Activated CD4-positive, alpha-beta T cell treated with anti-CD3 and anti-CD28 coated beads for 1 hour (primary cell): ENCODE measurements around the gene KISS1.

Source experiments
- DNase-seq: peaks from one replicate; pipeline ENCODE4 v3.0.0-alpha.2; 2020

Gene KISS1

GRCh38 chr1:204153667-204154066 is 42.6 kb downstream of the KISS1 start:
- no peak for DNase-seq

GRCh38 chr1:204152310-204153044 is 43.8 kb downstream of the KISS1 start:
- DNase-seq: no peak

- DNase-seq: peak; percentile 43
Observed at GRCh38 chr1:204151552-204152309, 44.6 kb downstream of the KISS1 start, which contains the start of gene ETNK2. Gene ETNK2 (minus strand): TSS chr1:204152044. CDS start chr1:204151852, 192 bp downstream.

- DNase-seq: no peak
Observed at GRCh38 chr1:204150702-204151551, 45.4 kb downstream of the KISS1 start.

GRCh38 chr1:204149635-204150565 is 46.4 kb downstream of the KISS1 start:
- DNase-seq: no peak

- DNase-seq: no peak
Observed at GRCh38 chr1:204149107-204149506, 47.2 kb downstream of the KISS1 start.

GRCh38 chr1:204147406-204148383 is 48.6 kb downstream of the KISS1 start:
- no peak for DNase-seq

GRCh38 chr1:204146965-204147364 is 49.3 kb downstream of the KISS1 start:
- DNase-seq: no peak

GRCh38 chr1:204146309-204146708 is 50.0 kb downstream of the KISS1 start:
- no peak for DNase-seq

- no peak for DNase-seq
Observed at GRCh38 chr1:204145033-204145504, 51.2 kb downstream of the KISS1 start.

- no peak for DNase-seq
Observed at GRCh38 chr1:204143276-204144041, 52.8 kb downstream of the KISS1 start.

GRCh38 chr1:204142032-204142974 is 54.0 kb downstream of the KISS1 start:
- no peak for DNase-seq

- DNase-seq: no peak
Observed at GRCh38 chr1:204141131-204141530, 55.2 kb downstream of the KISS1 start.
